ENCODE measurements around the gene TRABD.

TRABD gene

GRCh38 chr22:50169181-50169759, 16.4 kb upstream of the TRABD start:
- no peak for TF ChIP-seq EZH2 (optimal IDR thresholded peaks at IDR 0.05; ENCODE audit: low read depth, low read length)
- no peak for TF ChIP-seq EZH2phosphoT487 (IDR thresholded peaks at IDR 0.05; ENCODE audit: low read length)
- TF ChIP-seq CTCF (IDR thresholded peaks at IDR 0.05; ENCODE audit: low read length), result no peak
- H3K4me3 ChIP-seq (ENCODE audit: low read length), result no peak overlapping the region
- H3K9me2 ChIP-seq (replicated peaks; ENCODE audit: insufficient read depth, low read length), result no peaks in the 10 kb centered on the region
- no peak overlapping the region for H2AFZ ChIP-seq (ENCODE audit: low read length)
- H3K27me3 ChIP-seq (replicated peaks; ENCODE audit: insufficient read depth, low read length), result peaks cover 25% of the 10 kb centered on the region
- DNase-seq, result no peak
- no peak overlapping the region for H3K4me2 ChIP-seq (ENCODE audit: low read depth, low read length)
- no peaks in the 10 kb centered on the region for H3F3A ChIP-seq (ENCODE audit: insufficient read depth, low read length)
- no peaks in the 10 kb centered on the region for H3K4me1 ChIP-seq (ENCODE audit: low read length)
- H3K9me3 ChIP-seq (replicated peaks; ENCODE audit: insufficient read depth, low read length), result no peaks in the 10 kb centered on the region
- no peaks in the 10 kb centered on the region for H4K20me1 ChIP-seq (ENCODE audit: insufficient read depth, low read length)
- no peaks in the 10 kb centered on the region for H3K36me3 ChIP-seq (replicated peaks; ENCODE audit: insufficient read depth, low read length)
- no peak overlapping the region for H3K9ac ChIP-seq (ENCODE audit: low read length)
- no peaks in the 10 kb centered on the region for H3K79me2 ChIP-seq (ENCODE audit: low read length)
- H3K27ac ChIP-seq (ENCODE audit: low read length), result no peak overlapping the region

GRCh38 chr22:50169774-50170341, 15.9 kb upstream of the TRABD start:
- Histone ChIP-seq H3K4me2 (ENCODE audit: low read depth, low read length) (no peak overlapping the region), H2AFZ (ENCODE audit: low read length) (no peak overlapping the region), H3K27ac (ENCODE audit: low read length) (no peak overlapping the region), H3K9ac (ENCODE audit: low read length) (no peak overlapping the region), H3K9me3 (replicated peaks; ENCODE audit: insufficient read depth, low read length) (no peaks in the 10 kb centered on the region), H3K4me1 (ENCODE audit: low read length) (no peaks in the 10 kb centered on the region), H3K79me2 (ENCODE audit: low read length) (no peaks in the 10 kb centered on the region), H3K4me3 (ENCODE audit: low read length) (no peak overlapping the region), H4K20me1 (ENCODE audit: insufficient read depth, low read length) (no peaks in the 10 kb centered on the region), H3K36me3 (replicated peaks; ENCODE audit: insufficient read depth, low read length) (no peaks in the 10 kb centered on the region), H3K9me2 (replicated peaks; ENCODE audit: insufficient read depth, low read length) (no peaks in the 10 kb centered on the region), H3F3A (ENCODE audit: insufficient read depth, low read length) (no peaks in the 10 kb centered on the region), H3K27me3 (replicated peaks; ENCODE audit: insufficient read depth, low read length) (peaks cover 23% of the 10 kb centered on the region)
- peak; percentile 44 for DNase-seq
- no peak for TF ChIP-seq CTCF (IDR thresholded peaks at IDR 0.05; ENCODE audit: low read length)
- TF ChIP-seq EZH2phosphoT487 (IDR thresholded peaks at IDR 0.05; ENCODE audit: low read length), result no peak
- TF ChIP-seq EZH2 (optimal IDR thresholded peaks at IDR 0.05; ENCODE audit: low read depth, low read length), result no peak

DNA sequence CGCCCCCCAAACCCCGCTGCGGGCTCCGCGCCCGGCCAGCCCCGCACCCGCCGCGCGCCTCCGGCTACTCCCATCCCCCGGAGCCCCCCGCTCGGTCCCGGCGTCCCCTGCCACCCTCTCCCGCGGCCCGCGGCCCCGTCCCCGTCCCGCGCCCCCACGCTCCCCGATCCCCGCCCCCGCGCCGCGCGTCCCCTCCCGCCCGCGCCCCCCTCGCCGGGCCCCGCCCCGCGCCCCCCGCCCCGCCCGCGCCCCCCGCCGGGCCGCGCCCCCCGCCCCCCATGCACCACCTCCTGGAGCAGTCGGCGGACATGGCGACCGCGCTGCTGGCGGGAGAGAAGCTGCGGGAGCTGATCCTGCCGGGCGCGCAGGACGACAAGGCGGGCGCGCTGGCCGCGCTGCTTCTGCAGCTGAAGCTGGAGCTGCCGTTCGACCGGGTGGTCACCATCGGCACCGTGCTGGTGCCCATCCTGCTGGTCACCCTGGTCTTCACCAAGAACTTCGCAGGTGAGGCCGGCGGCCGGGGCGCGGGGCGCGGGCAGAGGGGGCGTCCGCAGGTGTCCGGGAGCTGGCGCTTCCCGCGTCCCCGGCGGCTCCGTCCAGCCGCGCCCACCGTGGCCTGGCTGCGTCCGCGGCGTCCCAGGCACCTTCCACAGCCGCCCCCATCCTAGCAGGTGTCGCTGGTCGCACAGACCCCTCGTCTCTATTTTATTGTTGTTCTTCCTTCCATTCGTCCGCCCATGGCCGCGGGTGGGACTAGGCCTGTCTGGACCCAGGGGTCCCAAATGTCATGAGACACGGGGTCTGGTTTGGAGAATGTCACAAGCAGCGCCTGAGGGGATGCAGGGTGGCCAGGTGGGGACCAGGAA, 15.0 kb upstream of the TRABD start, which contains the start of gene PANX2:
Gene PANX2, plus strand, starts transcription at position 279 of the 866 bp plus-strand sequence. Its CDS starts 0 bp downstream, at position 279.
- DNase-seq, result no peak
- H3K4me2 ChIP-seq (ENCODE audit: low read depth, low read length), result no peak within 1 kb of the TSS
- no peak for TF ChIP-seq EZH2 (optimal IDR thresholded peaks at IDR 0.05; ENCODE audit: low read depth, low read length)
- TF ChIP-seq EZH2phosphoT487 (IDR thresholded peaks at IDR 0.05; ENCODE audit: low read length), result no peak
- no peak for TF ChIP-seq CTCF (IDR thresholded peaks at IDR 0.05; ENCODE audit: low read length)
- no peak within 1 kb of the TSS for H3K27ac ChIP-seq (ENCODE audit: low read length)
- no peak within 1 kb of the TSS for H2AFZ ChIP-seq (ENCODE audit: low read length)
- no peaks in the 10 kb centered on the region for H3K79me2 ChIP-seq (ENCODE audit: low read length)
- no peaks in the 10 kb centered on the region for H4K20me1 ChIP-seq (ENCODE audit: insufficient read depth, low read length)
- H3K9me3 ChIP-seq (replicated peaks; ENCODE audit: insufficient read depth, low read length), result no peaks in the 10 kb centered on the region
- no peak within 1 kb of the TSS for H3K9ac ChIP-seq (ENCODE audit: low read length)
- no peaks in the 10 kb centered on the region for H3K9me2 ChIP-seq (replicated peaks; ENCODE audit: insufficient read depth, low read length)
- H3K36me3 ChIP-seq (replicated peaks; ENCODE audit: insufficient read depth, low read length), result no peaks in the 10 kb centered on the region
- H3K27me3 ChIP-seq (replicated peaks; ENCODE audit: insufficient read depth, low read length), result peaks cover 14% of the 10 kb centered on the region
- no peak within 1 kb of the TSS for H3K4me3 ChIP-seq (ENCODE audit: low read length)
- H3K4me1 ChIP-seq (ENCODE audit: low read length), result no peaks in the 10 kb centered on the region
- H3F3A ChIP-seq (ENCODE audit: insufficient read depth, low read length), result no peaks in the 10 kb centered on the region
